HEK293T (cell line): ENCODE measurements around the gene SLC37A1.

Experiments used
- ARNT ChIP-seq: fragments of 450-650 bp; IDR thresholded peaks from 2 replicates; pipeline ENCODE4 v1.6.1; 2017; ENCODE audit warnings: mild to moderate bottlenecking
- BHLHE40 ChIP-seq: fragments of 450-650 bp; IDR thresholded peaks from 2 replicates; pipeline ENCODE4 v1.6.1; 2016; ENCODE audit warnings: mild to moderate bottlenecking, moderate library complexity, borderline replicate concordance
- CTBP1 ChIP-seq: fragments of 450-650 bp; IDR thresholded peaks from 2 replicates; pipeline ENCODE4 v1.6.1; 2016; ENCODE audit warnings: borderline replicate concordance
- ELF4 ChIP-seq: fragments of 450-650 bp; IDR thresholded peaks from 2 replicates; pipeline ENCODE4 v1.6.1; 2017; ENCODE audit warnings: antibody characterized with exemption
- FOXA1 ChIP-seq: fragments of 450-650 bp; IDR thresholded peaks from 2 replicates; pipeline ENCODE4 v1.6.1; 2016; ENCODE audit warnings: mild to moderate bottlenecking
- FOXK2 ChIP-seq: fragments of 450-650 bp; IDR thresholded peaks from 2 replicates; pipeline ENCODE4 v1.6.1; 2016; ENCODE audit warnings: mild to moderate bottlenecking
- FOXM1 ChIP-seq: fragments of 450-650 bp; IDR thresholded peaks from 2 replicates; pipeline ENCODE4 v1.6.1; 2017; ENCODE audit warnings: mild to moderate bottlenecking, borderline replicate concordance
- HDGF ChIP-seq: fragments of 450-650 bp; IDR thresholded peaks from 2 replicates; pipeline ENCODE4 v1.6.1; 2017; ENCODE audit warnings: antibody characterized with exemption, borderline replicate concordance
- NFRKB ChIP-seq: fragments of 450-650 bp; IDR thresholded peaks from 2 replicates; pipeline ENCODE4 v1.6.1; 2016; ENCODE audit warnings: mild to moderate bottlenecking, moderate library complexity
- PKNOX1 ChIP-seq: fragments of 450-650 bp; IDR thresholded peaks from 2 replicates; pipeline ENCODE4 v1.6.1; 2016
- SP1 ChIP-seq: fragments of 450-650 bp; IDR thresholded peaks from 2 replicates; pipeline ENCODE4 v1.6.1; 2017
- SUZ12 ChIP-seq: fragments of 450-650 bp; IDR thresholded peaks from 2 replicates; pipeline ENCODE4 v1.6.1; 2016; ENCODE audit warnings: mild to moderate bottlenecking
- TARDBP ChIP-seq: fragments of 450-650 bp; IDR thresholded peaks from 2 replicates; pipeline ENCODE4 v1.6.1; 2016
- ZNF384 ChIP-seq: fragments of 450-650 bp; IDR thresholded peaks from 2 replicates; pipeline ENCODE4 v1.6.1; 2016

- no peak for TF ChIP-seq SUZ12
- TF ChIP-seq SP1 = no peak
- no peak for TF ChIP-seq PKNOX1
- no peak for TF ChIP-seq BHLHE40
- no peak for TF ChIP-seq FOXA1
- no peak for TF ChIP-seq FOXK2
- no peak for TF ChIP-seq NFRKB
- no peak for TF ChIP-seq ZNF384
- TF ChIP-seq ELF4 = no peak
- TF ChIP-seq TARDBP = no peak
- no peak for TF ChIP-seq CTBP1
- TF ChIP-seq FOXM1 = no peak
- no peak for TF ChIP-seq HDGF
- no peak for TF ChIP-seq ARNT
These were observed 34.3 kb downstream of the SLC37A1 start for GRCh38 chr21:42547906-42548365.
